ENCODE results near the gene KCNAB1.
"Not testable (repeated sequence)": the region's sequence is repeated elsewhere in the genome, so short reads cannot be mapped to it uniquely, and the experiment has no call there.

The KCNAB1 gene

GRCh38 chr3:156176048-156176447 lies 55.7 kb downstream of the KCNAB1 start:
- DNase-seq (ENCODE audit: low spot score), result no peak

- no peak for DNase-seq (ENCODE audit: low spot score)
These were observed 56.3 kb downstream of the KCNAB1 start for GRCh38 chr3:156176629-156177210.

GRCh38 chr3:156180077-156180476 lies 59.7 kb downstream of the KCNAB1 start:
- DNase-seq (ENCODE audit: low spot score), result no peak

GRCh38 chr3:156181509-156181908 lies 61.1 kb downstream of the KCNAB1 start:
- DNase-seq (ENCODE audit: low spot score), result no peak

- DNase-seq (ENCODE audit: low spot score), result no peak
These were observed 63.0 kb downstream of the KCNAB1 start for GRCh38 chr3:156183396-156183795.

- DNase-seq (ENCODE audit: low spot score), result no peak
These were observed 63.8 kb downstream of the KCNAB1 start for GRCh38 chr3:156184156-156184555.

- no peak for DNase-seq (ENCODE audit: low spot score)
These were observed 66.9 kb downstream of the KCNAB1 start for GRCh38 chr3:156187146-156187769.

GRCh38 chr3:156188757-156189156 lies 68.4 kb downstream of the KCNAB1 start:
- no peak for DNase-seq (ENCODE audit: low spot score)

- no peak for DNase-seq (ENCODE audit: low spot score)
These were observed 69.5 kb downstream of the KCNAB1 start for GRCh38 chr3:156189927-156190326.

- DNase-seq (ENCODE audit: low spot score), result not testable (repeated sequence)
These were observed 74.6 kb downstream of the KCNAB1 start for GRCh38 chr3:156194945-156195344.

- DNase-seq (ENCODE audit: low spot score), result not testable (repeated sequence)
These were observed 76.8 kb downstream of the KCNAB1 start for GRCh38 chr3:156197152-156197551.

GRCh38 chr3:156201411-156202405 lies 81.3 kb downstream of the KCNAB1 start:
- DNase-seq (ENCODE audit: low spot score), result no peak

- DNase-seq (ENCODE audit: low spot score), result no peak
These were observed 85.8 kb downstream of the KCNAB1 start for GRCh38 chr3:156206157-156206556.

- no peak for DNase-seq (ENCODE audit: low spot score)
These were observed 87.7 kb downstream of the KCNAB1 start for GRCh38 chr3:156207802-156208685.

GRCh38 chr3:156209631-156210335 lies 89.4 kb downstream of the KCNAB1 start:
- DNase-seq (ENCODE audit: low spot score), result no peak

GRCh38 chr3:156211583-156211982 lies 91.2 kb downstream of the KCNAB1 start:
- DNase-seq (ENCODE audit: low spot score), result no peak

- DNase-seq (ENCODE audit: low spot score), result no peak
These were observed 94.3 kb downstream of the KCNAB1 start for GRCh38 chr3:156214676-156215075.

- DNase-seq (ENCODE audit: low spot score), result no peak
These were observed 95.4 kb downstream of the KCNAB1 start for GRCh38 chr3:156215751-156216150.

- no peak for DNase-seq (ENCODE audit: low spot score)
These were observed 95.8 kb downstream of the KCNAB1 start for GRCh38 chr3:156216216-156216615.

GRCh38 chr3:156216852-156217251 lies 96.5 kb downstream of the KCNAB1 start:
- no peak for DNase-seq (ENCODE audit: low spot score)

GRCh38 chr3:156217674-156218352 lies 97.4 kb downstream of the KCNAB1 start:
- no peak for DNase-seq (ENCODE audit: low spot score)

All from D341Med (cell line).